Peyer's patch (tissue), 4 donors: ENCODE data around the gene AFG3L2. TPM values are rescaled to one million over a fixed set of nuclear protein-coding genes. Genes with fewer than 3 reads are reported as not detected.

Experiments used
- DNase-seq, 3 donors: peaks; one replicate each; pipeline ENCODE4 v3.0.0-alpha.2; 2017 to 2019
- H3K27ac ChIP-seq, 4 donors: fragments of 200-600 bp; sonication (generic); one replicate each; pipeline ENCODE4 v1.5.1; 2016 to 2019
- H3K27me3 ChIP-seq, 2 donors: fragments of 200-600 bp; sonication (generic); one replicate each; pipeline ENCODE4 v1.5.1; 2019
- H3K36me3 ChIP-seq, 3 donors: fragments of 200-600 bp; sonication (generic); one replicate each; pipeline ENCODE4 v1.5.1; 2016 to 2019
- H3K4me1 ChIP-seq, 4 donors: fragments of 200-600 bp; sonication (generic); one replicate each; pipeline ENCODE4 v1.5.1; 2016 to 2019
- H3K4me3 ChIP-seq, 4 donors: fragments of 200-600 bp; sonication (generic); 1 replicate in 3 of 4; 2 replicates in 1 of 4; pipeline ENCODE4 v1.5.1; 2016 to 2019; ENCODE audit warnings: mild to moderate bottlenecking in 1 of 4
- H3K9me3 ChIP-seq, 4 donors: fragments of 200-600 bp; sonication (generic); one replicate each; pipeline ENCODE4 v1.5.1; 2016 to 2019; ENCODE audit warnings: mild to moderate bottlenecking in 1 of 4
- CTCF ChIP-seq, 6 experiments: fragments of 450-650 bp in 4 of 6; fragments of 200-600 bp in 2 of 6; sonication (generic) in 1 of 6; IDR thresholded peaks; one replicate each; pipeline ENCODE4 v1.5.1; 2017 to 2019; ENCODE audit warnings: antibody characterized with exemption in 6 of 6, mild to moderate bottlenecking in 3 of 6, moderate library complexity in 1 of 6
- POLR2A ChIP-seq, 2 donors: fragments of 450-650 bp; IDR thresholded peaks; one replicate each; pipeline ENCODE4 v1.5.1; 2017; ENCODE audit warnings: antibody characterized with exemption in 2 of 2, mild to moderate bottlenecking in 2 of 2, moderate library complexity in 2 of 2
- total RNA-seq, 4 donors: library from RNA; depleted of rRNA; stranded (reverse); fragments of >200 nt; gene quantifications; one replicate each; pipeline ENCODE4 v1.1.0, GENCODE V29; 2016

The AFG3L2 gene
- total RNA-seq, 4 donors from 2014 or later: 47.9 to 111 (median 94.8) TPM

- DNase-seq: peak in 1 of 3 donors; percentile 40
Measured at GRCh38 chr18:12374401-12374800, 2.6 kb downstream of the AFG3L2 start.

GRCh38 chr18:12373771-12374116 is 3.3 kb downstream of the AFG3L2 start:
- Histone ChIP-seq H3K9me3 (no peaks in the 10 kb centered on the region), H3K4me3 (no peak overlapping the region), H3K4me1 (peaks cover 0 to 46% (median 2%) of the 10 kb centered on the region in 4 donors), H3K36me3 (peaks cover 0 to 6% (median 0%) of the 10 kb centered on the region in 3 donors), H3K27ac (peak overlapping the region in 2 of 4 donors; percentile 28 to 43), H3K27me3 (no peaks in the 10 kb centered on the region)
- peak in 1 of 3 donors; percentile 13 for DNase-seq
- TF ChIP-seq POLR2A (IDR thresholded peaks at IDR 0.05) (no peak), CTCF (IDR thresholded peaks at IDR 0.05) (no peak)

More at GRCh38 chr18:12374401-12374800, 2.6 kb downstream of the AFG3L2 start:
- Histone ChIP-seq H3K36me3 (no peaks in the 10 kb centered on the region), H3K27me3 (no peaks in the 10 kb centered on the region), H3K9me3 (no peaks in the 10 kb centered on the region), H3K4me1 (peaks cover 0 to 46% (median 2%) of the 10 kb centered on the region in 4 donors), H3K4me3 (no peak overlapping the region), H3K27ac (peak overlapping the region in 1 of 4 donors; percentile 43)
- TF ChIP-seq POLR2A (IDR thresholded peaks at IDR 0.05) (no peak), CTCF (IDR thresholded peaks at IDR 0.05) (no peak)

GRCh38 chr18:12373116-12373770 is 3.8 kb downstream of the AFG3L2 start:
- peak in 1 of 3 donors; percentile 46 for DNase-seq
- Histone ChIP-seq H3K4me3 (no peak overlapping the region), H3K27ac (peak overlapping the region in 2 of 4 donors; percentile 28 to 43), H3K27me3 (no peaks in the 10 kb centered on the region), H3K9me3 (no peaks in the 10 kb centered on the region), H3K36me3 (peaks cover 0 to 11% (median 0%) of the 10 kb centered on the region in 3 donors), H3K4me1 (peaks cover 0 to 46% (median 2%) of the 10 kb centered on the region in 4 donors)
- TF ChIP-seq POLR2A (IDR thresholded peaks at IDR 0.05): no peak
- TF ChIP-seq CTCF (IDR thresholded peaks at IDR 0.05): no peak

GRCh38 chr18:12372406-12372805 is 4.6 kb downstream of the AFG3L2 start:
- H3K4me3 ChIP-seq: no peak overlapping the region
- no peaks in the 10 kb centered on the region for H3K9me3 ChIP-seq
- no peak for TF ChIP-seq POLR2A (IDR thresholded peaks at IDR 0.05)
- TF ChIP-seq CTCF (IDR thresholded peaks at IDR 0.05): no peak
- H3K36me3 ChIP-seq: peaks cover 0 to 19% (median under 1%) of the 10 kb centered on the region in 3 donors
- no peak for DNase-seq
- H3K27ac ChIP-seq: peak overlapping the region in 1 of 4 donors; percentile 43
- peaks cover 0 to 55% (median 2%) of the 10 kb centered on the region in 4 donors for H3K4me1 ChIP-seq
- no peaks in the 10 kb centered on the region for H3K27me3 ChIP-seq

GRCh38 chr18:12371590-12371989 is 5.4 kb downstream of the AFG3L2 start:
- H3K36me3 ChIP-seq: peaks cover 0 to 27% (median 2%) of the 10 kb centered on the region in 3 donors
- peaks cover 0 to 61% (median 2%) of the 10 kb centered on the region in 4 donors for H3K4me1 ChIP-seq
- no peaks in the 10 kb centered on the region for H3K9me3 ChIP-seq
- no peak overlapping the region for H3K4me3 ChIP-seq
- no peak for TF ChIP-seq POLR2A (IDR thresholded peaks at IDR 0.05)
- no peak for TF ChIP-seq CTCF (IDR thresholded peaks at IDR 0.05)
- peak overlapping the region in 3 of 4 donors; percentile 48 to 70 (median 65) for H3K27ac ChIP-seq
- no peaks in the 10 kb centered on the region for H3K27me3 ChIP-seq
- no peak for DNase-seq
